ENCODE results near the gene AFG3L2.

AFG3L2 gene

GRCh38 chr18:12305211-12305610 lies 71.8 kb downstream of the AFG3L2 start:
- Mint-ChIP-seq H3K9me3 (no peaks in the 10 kb centered on the region), H3K36me3 (ENCODE audit: low read depth) (peaks cover 5% of the 10 kb centered on the region), H3K27me3 (ENCODE audit: low read depth) (peaks cover 45% of the 10 kb centered on the region), H3K4me3 (no peak overlapping the region), H3K4me1 (ENCODE audit: low read depth) (peaks cover 12% of the 10 kb centered on the region), H3K27ac (no peak overlapping the region)
- no peak for DNase-seq (ENCODE audit: low spot score)

- peaks cover 8% of the 10 kb centered on the region for H3K4me1 Mint-ChIP-seq (ENCODE audit: low read depth)
- peaks cover 49% of the 10 kb centered on the region for H3K27me3 Mint-ChIP-seq (ENCODE audit: low read depth)
- DNase-seq (ENCODE audit: low spot score): no peak
- H3K27ac Mint-ChIP-seq: no peak overlapping the region
- H3K4me3 Mint-ChIP-seq: no peak overlapping the region
- H3K9me3 Mint-ChIP-seq: no peaks in the 10 kb centered on the region
- peaks cover 2% of the 10 kb centered on the region for H3K36me3 Mint-ChIP-seq (ENCODE audit: low read depth)
Observed at GRCh38 chr18:12304351-12305210, 72.4 kb downstream of the AFG3L2 start.

DNA sequence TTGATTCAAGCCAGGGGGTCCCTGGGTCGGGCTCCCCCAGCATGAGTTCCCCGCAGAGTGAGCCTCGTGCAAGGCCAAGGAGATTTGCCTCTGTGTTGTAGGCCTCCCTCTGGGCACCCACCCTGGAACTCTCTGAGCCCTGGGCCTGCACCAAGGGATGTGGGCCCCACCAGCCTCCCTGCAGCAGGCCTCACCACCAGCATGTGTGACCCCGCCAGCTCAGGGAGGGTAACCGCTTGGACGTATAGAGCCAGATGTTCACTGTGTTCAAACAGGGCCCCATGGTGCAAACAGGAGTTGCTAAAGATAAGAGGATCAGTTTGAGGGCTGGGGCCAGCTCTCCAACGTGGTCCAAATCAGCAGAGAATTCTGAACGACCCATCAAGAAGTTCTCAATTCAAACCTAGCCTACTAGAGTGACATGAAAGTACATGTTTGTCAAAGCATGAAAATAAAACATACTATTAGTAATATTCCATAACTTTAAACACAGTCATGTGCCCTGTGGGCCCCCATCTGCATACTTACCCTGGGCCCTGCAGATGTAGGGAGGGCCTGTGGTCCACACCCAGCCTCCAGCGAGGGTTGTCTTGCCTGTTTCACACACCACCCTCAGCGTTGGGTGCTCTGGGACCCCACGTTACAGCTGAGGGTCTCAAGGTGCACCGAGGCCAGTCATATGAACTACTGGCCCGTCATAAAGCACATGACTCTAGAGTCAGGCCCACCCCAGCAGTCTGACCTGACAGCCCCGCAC lies 74.5 kb downstream of the AFG3L2 start:
- H3K36me3 Mint-ChIP-seq (ENCODE audit: low read depth): no peaks in the 10 kb centered on the region
- no peaks in the 10 kb centered on the region for H3K9me3 Mint-ChIP-seq
- H3K27me3 Mint-ChIP-seq (ENCODE audit: low read depth): peaks cover 51% of the 10 kb centered on the region
- no peak for DNase-seq (ENCODE audit: low spot score)
- no peak overlapping the region for H3K27ac Mint-ChIP-seq
- H3K4me1 Mint-ChIP-seq (ENCODE audit: low read depth): peaks cover 6% of the 10 kb centered on the region
- no peak overlapping the region for H3K4me3 Mint-ChIP-seq

- Mint-ChIP-seq H3K27ac (no peak overlapping the region), H3K4me3 (no peak overlapping the region), H3K36me3 (ENCODE audit: low read depth) (no peaks in the 10 kb centered on the region), H3K27me3 (ENCODE audit: low read depth) (peaks cover 42% of the 10 kb centered on the region), H3K9me3 (no peaks in the 10 kb centered on the region), H3K4me1 (ENCODE audit: low read depth) (no peaks in the 10 kb centered on the region)
- DNase-seq (ENCODE audit: low spot score): no peak
Observed at GRCh38 chr18:12301263-12302005, 75.6 kb downstream of the AFG3L2 start.

GRCh38 chr18:12299862-12300261 lies 77.2 kb downstream of the AFG3L2 start:
- H3K4me1 Mint-ChIP-seq (ENCODE audit: low read depth): no peaks in the 10 kb centered on the region
- no peaks in the 10 kb centered on the region for H3K36me3 Mint-ChIP-seq (ENCODE audit: low read depth)
- H3K9me3 Mint-ChIP-seq: no peaks in the 10 kb centered on the region
- no peak overlapping the region for H3K4me3 Mint-ChIP-seq
- H3K27me3 Mint-ChIP-seq (ENCODE audit: low read depth): peaks cover 32% of the 10 kb centered on the region
- DNase-seq (ENCODE audit: low spot score): no peak
- H3K27ac Mint-ChIP-seq: no peak overlapping the region

DNA sequence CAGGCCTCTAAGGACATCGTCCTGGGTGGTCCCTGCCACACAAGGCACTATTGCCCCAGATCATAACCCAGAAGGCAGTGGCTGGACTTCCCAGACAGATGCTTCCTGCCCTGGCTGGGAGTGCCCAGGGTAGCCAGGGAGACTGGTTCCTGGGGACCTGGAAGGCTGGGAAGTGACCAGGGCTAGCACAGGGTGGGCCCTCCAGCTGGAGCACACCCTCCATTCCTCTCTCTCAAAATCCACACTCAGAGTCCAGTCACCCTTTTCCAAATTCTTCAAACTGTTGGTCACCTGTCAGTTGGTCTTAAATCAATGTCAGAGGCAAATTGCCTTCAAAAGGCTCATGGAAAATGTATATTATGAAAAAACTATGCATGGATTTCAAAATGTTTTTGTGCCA lies 80.6 kb downstream of the AFG3L2 start:
- no peaks in the 10 kb centered on the region for H3K4me1 Mint-ChIP-seq (ENCODE audit: low read depth)
- no peak overlapping the region for H3K27ac Mint-ChIP-seq
- no peaks in the 10 kb centered on the region for H3K36me3 Mint-ChIP-seq (ENCODE audit: low read depth)
- no peaks in the 10 kb centered on the region for H3K9me3 Mint-ChIP-seq
- DNase-seq (ENCODE audit: low spot score): no peak
- H3K27me3 Mint-ChIP-seq (ENCODE audit: low read depth): peaks cover 29% of the 10 kb centered on the region
- no peak overlapping the region for H3K4me3 Mint-ChIP-seq

DNA sequence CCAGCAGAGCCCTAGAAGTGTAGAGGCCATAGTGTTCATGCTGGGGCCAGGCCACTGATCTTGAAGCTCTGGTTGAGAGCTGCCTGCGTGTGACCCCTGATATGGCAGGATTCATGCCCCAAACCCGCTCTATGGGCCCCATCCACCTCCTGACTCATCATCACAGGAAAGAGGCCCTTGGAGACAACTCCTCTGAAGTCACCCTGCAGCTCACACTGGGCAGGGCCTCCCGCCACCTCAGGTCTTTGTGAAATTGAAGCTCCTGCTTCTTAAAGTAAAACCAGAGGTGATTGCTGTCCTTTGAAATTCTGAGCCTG lies 81.0 kb downstream of the AFG3L2 start:
- H3K36me3 Mint-ChIP-seq (ENCODE audit: low read depth): no peaks in the 10 kb centered on the region
- H3K9me3 Mint-ChIP-seq: no peaks in the 10 kb centered on the region
- no peaks in the 10 kb centered on the region for H3K4me1 Mint-ChIP-seq (ENCODE audit: low read depth)
- H3K4me3 Mint-ChIP-seq: no peak overlapping the region
- no peak overlapping the region for H3K27ac Mint-ChIP-seq
- H3K27me3 Mint-ChIP-seq (ENCODE audit: low read depth): peaks cover 27% of the 10 kb centered on the region
- no peak for DNase-seq (ENCODE audit: low spot score)

GRCh38 chr18:12295389-12296086 lies 81.5 kb downstream of the AFG3L2 start:
- no peak overlapping the region for H3K27ac Mint-ChIP-seq
- H3K9me3 Mint-ChIP-seq: no peaks in the 10 kb centered on the region
- no peak overlapping the region for H3K4me3 Mint-ChIP-seq
- H3K36me3 Mint-ChIP-seq (ENCODE audit: low read depth): no peaks in the 10 kb centered on the region
- peaks cover 22% of the 10 kb centered on the region for H3K27me3 Mint-ChIP-seq (ENCODE audit: low read depth)
- H3K4me1 Mint-ChIP-seq (ENCODE audit: low read depth): no peaks in the 10 kb centered on the region
- DNase-seq (ENCODE audit: low spot score): no peak

DNA sequence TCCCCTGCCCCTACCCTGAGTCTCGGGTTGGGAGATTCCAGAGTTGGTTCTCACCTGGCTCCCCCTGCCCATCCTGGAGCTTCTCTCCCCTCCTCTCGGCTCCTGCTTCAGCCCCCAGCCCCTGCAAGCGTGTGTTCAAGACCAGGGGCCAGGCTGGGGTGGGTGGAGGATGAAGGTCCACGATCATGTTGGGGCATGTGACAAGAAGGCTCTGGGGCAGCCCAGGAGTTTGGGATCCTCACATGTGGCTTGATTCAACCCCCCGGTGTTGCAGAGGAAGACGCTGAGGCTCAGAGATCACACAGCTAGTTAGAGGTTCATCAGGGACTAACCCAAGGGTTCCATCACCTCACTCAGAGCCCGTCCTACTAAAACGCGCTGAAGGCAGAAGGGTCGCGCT lies 83.2 kb downstream of the AFG3L2 start:
- Mint-ChIP-seq H3K4me1 (ENCODE audit: low read depth) (no peaks in the 10 kb centered on the region), H3K9me3 (no peaks in the 10 kb centered on the region), H3K27me3 (ENCODE audit: low read depth) (peaks cover 28% of the 10 kb centered on the region), H3K4me3 (no peak overlapping the region), H3K36me3 (ENCODE audit: low read depth) (no peaks in the 10 kb centered on the region), H3K27ac (no peak overlapping the region)
- no peak for DNase-seq (ENCODE audit: low spot score)

DNA sequence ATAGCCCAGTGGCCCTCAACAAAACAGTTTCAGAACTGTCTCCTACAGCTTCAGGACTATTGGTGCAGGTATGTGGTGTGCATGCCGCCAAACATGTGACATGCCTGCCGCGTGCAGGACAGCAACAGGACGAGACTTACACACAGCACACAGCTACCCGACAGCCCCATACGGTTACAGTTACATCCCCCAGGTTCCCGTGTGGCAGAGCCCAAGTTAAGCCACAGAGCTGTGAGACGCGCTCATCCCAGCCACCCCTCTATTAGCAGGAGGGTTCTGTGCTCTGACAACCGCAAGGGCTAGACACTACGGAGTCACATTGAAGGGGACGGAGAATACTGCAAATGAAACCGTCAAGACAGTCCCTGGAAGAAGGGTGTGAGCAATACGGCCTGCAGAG lies 85.3 kb downstream of the AFG3L2 start:
- Mint-ChIP-seq H3K4me3 (no peak overlapping the region), H3K9me3 (no peaks in the 10 kb centered on the region), H3K27me3 (ENCODE audit: low read depth) (peaks cover 42% of the 10 kb centered on the region), H3K4me1 (ENCODE audit: low read depth) (no peaks in the 10 kb centered on the region), H3K27ac (no peak overlapping the region), H3K36me3 (ENCODE audit: low read depth) (no peaks in the 10 kb centered on the region)
- no peak for DNase-seq (ENCODE audit: low spot score)

GRCh38 chr18:12291161-12291560 lies 85.9 kb downstream of the AFG3L2 start:
- DNase-seq (ENCODE audit: low spot score): no peak
- no peaks in the 10 kb centered on the region for H3K4me1 Mint-ChIP-seq (ENCODE audit: low read depth)
- H3K4me3 Mint-ChIP-seq: no peak overlapping the region
- no peaks in the 10 kb centered on the region for H3K9me3 Mint-ChIP-seq
- peaks cover 47% of the 10 kb centered on the region for H3K27me3 Mint-ChIP-seq (ENCODE audit: low read depth)
- H3K36me3 Mint-ChIP-seq (ENCODE audit: low read depth): no peaks in the 10 kb centered on the region
- no peak overlapping the region for H3K27ac Mint-ChIP-seq

GRCh38 chr18:12290086-12290485 lies 86.9 kb downstream of the AFG3L2 start:
- Mint-ChIP-seq H3K36me3 (ENCODE audit: low read depth) (no peaks in the 10 kb centered on the region), H3K27ac (no peak overlapping the region), H3K9me3 (no peaks in the 10 kb centered on the region), H3K27me3 (ENCODE audit: low read depth) (peaks cover 49% of the 10 kb centered on the region), H3K4me1 (ENCODE audit: low read depth) (no peaks in the 10 kb centered on the region), H3K4me3 (no peak overlapping the region)
- DNase-seq (ENCODE audit: low spot score): no peak

GRCh38 chr18:12288403-12288755 lies 88.6 kb downstream of the AFG3L2 start:
- H3K4me3 Mint-ChIP-seq: no peak overlapping the region
- no peak for DNase-seq (ENCODE audit: low spot score)
- H3K27me3 Mint-ChIP-seq (ENCODE audit: low read depth): peaks cover 58% of the 10 kb centered on the region
- no peaks in the 10 kb centered on the region for H3K36me3 Mint-ChIP-seq (ENCODE audit: low read depth)
- H3K4me1 Mint-ChIP-seq (ENCODE audit: low read depth): no peaks in the 10 kb centered on the region
- no peak overlapping the region for H3K27ac Mint-ChIP-seq
- no peaks in the 10 kb centered on the region for H3K9me3 Mint-ChIP-seq
